GM18519 (cell line): ENCODE data around the gene GPM6B.
"Not testable (repeated sequence)": the region's sequence is repeated elsewhere in the genome, so short reads cannot be mapped to it uniquely, and the experiment has no call there.

Experiments
- ATAC-seq: cut with Tn5 transposase; IDR thresholded peaks from one replicate; pipeline ENCODE4 v1.9.1; 2021; ENCODE audit warnings: mild to moderate bottlenecking, moderate library complexity; ENCODE audit not compliant: unreplicated experiment, low FRiP score

Gene GPM6B

GRCh38 chrX:13733506-13733905 lies 83.4 kb downstream of the GPM6B start:
- no peak for ATAC-seq

- ATAC-seq, result no peak
Observed at GRCh38 chrX:13732246-13733067, 84.4 kb downstream of the GPM6B start.

GRCh38 chrX:13730523-13730922 lies 86.4 kb downstream of the GPM6B start:
- ATAC-seq, result not testable (repeated sequence)

GRCh38 chrX:13726583-13726982 lies 90.3 kb downstream of the GPM6B start:
- ATAC-seq, result not testable (repeated sequence)

- ATAC-seq, result not testable (repeated sequence)
Observed at GRCh38 chrX:13724878-13725277, 92.0 kb downstream of the GPM6B start.

- no peak for ATAC-seq
Observed at GRCh38 chrX:13721819-13722519, 94.9 kb downstream of the GPM6B start.

GRCh38 chrX:13721371-13721770 lies 95.5 kb downstream of the GPM6B start:
- ATAC-seq, result no peak
